Suppressor macrophage (primary cell): ENCODE measurements around the gene TALDO1.

ENCODE experiments used
- DNase-seq, 4 experiments: peaks; one replicate each; pipeline ENCODE4 v3.0.0-alpha.2; 2020 to 2022

TALDO1 gene

DNA sequence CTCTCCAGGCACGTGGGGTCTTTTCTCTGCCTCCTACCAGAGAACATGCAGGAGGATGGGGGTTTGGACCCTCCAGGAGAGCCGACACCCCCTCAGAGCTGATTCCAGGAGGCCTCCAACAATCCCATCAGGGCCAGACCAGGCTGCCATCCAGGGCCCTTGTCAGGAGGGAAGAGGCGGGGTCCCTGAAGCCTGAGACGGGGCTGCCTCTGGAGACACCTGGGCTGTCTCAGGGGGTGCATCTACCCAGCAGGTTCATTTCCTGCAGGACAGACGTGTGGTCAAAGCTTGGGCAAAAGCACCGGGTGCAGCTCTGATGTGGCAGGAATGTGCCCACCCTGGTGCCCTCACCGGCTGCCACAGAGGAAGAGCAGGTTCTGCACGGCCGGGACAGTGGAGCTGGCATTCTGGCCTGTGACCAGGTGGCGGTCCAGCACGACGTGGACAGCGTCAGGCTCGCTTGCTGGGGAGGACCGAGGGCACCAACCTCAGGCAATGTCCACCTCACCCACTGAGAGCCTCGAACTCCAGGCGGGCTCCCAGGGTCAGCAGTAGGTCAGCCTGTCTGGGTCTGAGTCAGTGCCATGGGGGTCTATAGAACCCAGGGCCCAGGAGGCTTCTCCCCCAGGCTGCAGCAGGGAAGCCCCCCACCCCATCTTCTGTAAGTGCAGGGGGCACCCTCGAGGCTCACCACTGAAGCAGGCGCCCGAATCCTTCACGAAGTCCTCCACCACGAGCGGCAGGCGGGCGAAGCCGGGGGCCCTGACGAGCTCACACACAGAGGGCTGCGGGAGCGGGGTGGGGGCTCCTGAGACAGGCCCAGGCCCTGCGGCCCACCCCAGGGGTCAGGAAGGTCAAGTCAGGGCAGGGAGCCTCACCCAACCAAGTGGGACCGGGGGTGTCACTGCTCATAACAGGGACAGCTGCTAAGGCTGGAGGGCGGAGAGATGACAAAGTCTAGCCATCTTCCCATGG is 23.7 kb downstream of the TALDO1 start:
- no peak for DNase-seq

DNA sequence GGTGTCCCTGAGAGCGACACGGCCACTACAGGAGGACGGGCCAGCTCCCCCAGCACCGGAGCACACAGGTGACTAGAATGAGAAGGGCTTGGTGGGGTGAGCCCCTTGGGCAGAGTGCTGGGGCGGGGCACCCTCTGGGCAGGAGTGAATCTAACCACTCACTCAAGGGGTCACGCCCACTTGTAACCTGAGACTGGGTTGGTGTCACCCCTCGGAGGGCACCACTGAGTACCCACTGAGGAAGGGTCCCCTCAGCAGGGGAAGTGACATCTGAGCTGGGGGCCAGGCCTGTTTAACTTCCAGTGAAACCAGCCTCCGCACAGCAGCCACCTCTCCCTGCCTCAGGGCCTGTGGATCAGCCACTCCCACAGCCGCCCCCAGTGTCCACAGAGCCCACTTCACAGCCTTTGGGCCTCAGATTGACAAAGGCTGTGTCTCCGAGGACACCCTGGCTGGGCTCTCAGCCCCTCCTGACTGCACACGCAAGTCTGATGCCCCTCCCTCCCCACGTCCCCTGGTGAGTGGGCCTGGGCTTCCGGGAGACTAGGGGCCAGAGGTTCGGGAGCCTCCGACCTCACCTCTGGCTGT is 24.4 kb downstream of the TALDO1 start:
- no peak for DNase-seq

DNA sequence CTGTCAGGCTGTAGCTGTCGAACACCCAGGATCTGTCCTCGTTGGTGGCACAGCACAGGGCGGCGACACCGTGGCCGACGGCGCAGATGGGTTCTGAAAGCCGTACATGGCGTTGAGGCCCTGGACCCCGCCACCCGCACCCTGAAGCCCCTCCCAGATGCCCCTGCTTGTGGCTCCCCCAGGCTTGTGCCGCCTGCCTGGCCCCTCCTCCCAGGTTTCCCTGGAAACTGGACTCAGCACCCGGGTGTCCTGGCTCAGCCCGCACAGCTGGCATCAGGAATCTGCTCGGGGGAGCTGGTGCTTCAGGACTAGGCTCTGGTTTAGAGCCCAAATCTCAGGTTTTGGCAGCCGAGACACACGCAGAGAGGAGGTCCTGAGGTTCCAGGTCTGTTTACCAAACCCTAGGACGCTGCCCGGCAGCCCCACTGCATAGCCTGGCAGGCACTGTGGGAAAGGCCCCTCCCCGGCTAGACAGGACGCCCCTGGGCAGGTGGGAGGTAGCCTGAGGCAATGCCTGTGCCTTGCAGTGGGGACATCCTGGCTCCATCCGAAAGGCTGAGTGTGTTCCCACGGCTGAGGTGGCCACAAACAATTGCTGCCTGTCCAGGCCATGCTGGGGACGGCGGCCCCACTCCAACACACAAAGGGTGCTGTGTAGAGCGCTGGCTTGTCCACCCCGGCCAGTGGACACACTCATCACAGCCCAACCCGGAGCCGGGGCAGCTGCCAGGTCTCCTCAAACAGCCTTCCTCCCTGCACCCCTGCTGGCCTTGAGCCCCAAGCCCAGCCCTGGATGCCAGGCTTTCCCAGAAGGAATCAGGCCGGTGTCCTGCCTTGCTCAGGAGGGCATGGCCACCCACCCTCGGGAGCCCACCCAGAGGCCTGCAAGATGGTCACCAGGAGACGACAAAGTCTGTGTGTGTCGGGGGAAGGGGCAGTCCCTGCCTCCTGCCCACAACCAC is 25.4 kb downstream of the TALDO1 start:
- no peak for DNase-seq

GRCh38 chr11:773425-773824 is 26.2 kb downstream of the TALDO1 start:
- no peak for DNase-seq

GRCh38 chr11:773830-774229 is 26.6 kb downstream of the TALDO1 start:
- DNase-seq, result no peak

GRCh38 chr11:774873-775592 is 27.8 kb downstream of the TALDO1 start:
- no peak for DNase-seq

GRCh38 chr11:776263-776560 is 28.9 kb downstream of the TALDO1 start:
- no peak for DNase-seq

DNA sequence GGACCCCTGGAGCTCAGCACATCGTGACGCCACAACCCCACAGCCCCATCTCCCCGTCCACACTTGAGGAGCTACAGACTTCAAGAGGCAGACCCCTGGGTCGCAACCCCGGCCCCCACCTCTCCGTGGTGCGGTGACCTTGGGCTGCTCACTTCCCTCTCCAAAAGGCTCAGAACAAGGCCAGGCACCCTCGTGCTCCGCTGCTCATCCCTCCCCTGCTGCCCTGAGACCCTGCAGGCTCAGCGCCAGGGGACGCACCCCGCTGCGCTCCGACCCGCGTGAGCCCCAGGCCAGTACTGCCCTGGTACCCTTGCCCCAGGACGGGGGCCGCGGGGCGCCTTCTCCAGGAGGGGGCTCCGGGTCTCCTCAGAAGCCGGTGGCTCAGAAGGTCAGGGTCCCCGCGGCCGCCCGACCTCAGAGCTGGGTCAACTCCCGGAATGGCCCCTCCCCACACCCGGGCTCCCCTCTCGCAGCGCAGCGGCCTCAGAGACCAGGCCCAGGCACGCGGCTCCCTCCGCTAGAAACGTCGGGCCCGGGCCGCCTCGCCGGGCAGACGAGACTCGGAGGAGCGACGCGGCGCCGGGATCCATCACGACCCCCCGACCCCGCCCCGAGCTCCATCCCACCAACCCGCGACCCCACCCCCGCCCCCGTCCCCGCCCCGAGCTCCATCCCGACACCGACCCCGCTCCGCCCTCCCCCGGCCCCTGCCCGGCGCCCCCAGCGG is 29.5 kb downstream of the TALDO1 start:
- DNase-seq, result peak; percentile 49 to 68 (median 60)

- DNase-seq, result peak; percentile 95 to 98 (median 96)
Measured at GRCh38 chr11:777288-778255, 30.3 kb downstream of the TALDO1 start, which contains the start of gene GATD1. TSS of gene GATD1 (minus strand) at chr11:777487. CDS start at chr11:777462, 25 bp downstream.

DNA sequence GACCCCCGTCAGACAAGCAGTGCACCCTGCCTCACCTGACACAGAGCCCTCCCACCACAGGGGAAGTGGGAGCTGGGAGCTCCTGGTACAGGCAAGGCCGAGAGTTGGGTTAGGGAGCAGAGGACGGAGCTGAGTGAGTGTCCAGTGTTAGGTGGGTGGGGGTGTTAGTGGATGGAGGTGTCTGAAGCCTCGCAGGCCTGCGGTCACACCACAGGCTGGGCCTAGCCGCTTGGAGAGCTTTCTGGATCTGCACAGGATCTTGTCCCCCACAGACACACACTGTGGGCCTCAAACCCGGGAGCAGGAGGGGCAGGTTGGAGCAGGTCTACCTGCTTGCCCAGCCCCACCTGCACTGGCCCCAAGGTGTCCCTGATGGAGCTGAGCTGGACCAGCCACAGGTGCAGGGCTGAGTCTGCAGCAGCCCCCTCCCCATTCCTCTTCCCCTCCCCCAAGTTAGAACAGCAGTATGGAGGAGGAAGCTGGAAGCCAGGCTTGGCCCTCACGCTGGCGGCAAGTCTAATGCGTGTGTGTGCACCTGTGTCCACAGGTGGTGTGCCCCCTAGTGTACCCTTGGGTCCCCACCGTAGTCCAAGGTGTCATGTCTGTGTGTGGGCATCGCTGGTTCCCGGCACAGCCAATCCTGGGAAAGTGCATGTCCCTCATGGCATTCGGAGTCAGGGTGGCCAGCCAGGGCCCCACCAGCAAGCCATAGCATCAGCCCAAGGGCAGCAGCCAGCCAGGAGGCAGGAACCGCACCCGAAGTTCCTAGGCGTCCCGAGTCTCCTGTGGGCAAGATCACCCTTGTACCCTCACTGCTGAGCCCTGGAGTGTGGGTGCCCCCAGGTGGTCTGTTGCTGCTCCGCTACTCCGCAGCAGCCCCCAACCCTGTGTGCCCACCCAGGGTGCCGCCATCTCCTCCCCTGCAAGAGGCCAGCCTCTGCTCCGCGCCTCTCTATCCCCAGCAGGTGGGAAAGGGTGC is 32.0 kb downstream of the TALDO1 start:
- no peak for DNase-seq

DNA sequence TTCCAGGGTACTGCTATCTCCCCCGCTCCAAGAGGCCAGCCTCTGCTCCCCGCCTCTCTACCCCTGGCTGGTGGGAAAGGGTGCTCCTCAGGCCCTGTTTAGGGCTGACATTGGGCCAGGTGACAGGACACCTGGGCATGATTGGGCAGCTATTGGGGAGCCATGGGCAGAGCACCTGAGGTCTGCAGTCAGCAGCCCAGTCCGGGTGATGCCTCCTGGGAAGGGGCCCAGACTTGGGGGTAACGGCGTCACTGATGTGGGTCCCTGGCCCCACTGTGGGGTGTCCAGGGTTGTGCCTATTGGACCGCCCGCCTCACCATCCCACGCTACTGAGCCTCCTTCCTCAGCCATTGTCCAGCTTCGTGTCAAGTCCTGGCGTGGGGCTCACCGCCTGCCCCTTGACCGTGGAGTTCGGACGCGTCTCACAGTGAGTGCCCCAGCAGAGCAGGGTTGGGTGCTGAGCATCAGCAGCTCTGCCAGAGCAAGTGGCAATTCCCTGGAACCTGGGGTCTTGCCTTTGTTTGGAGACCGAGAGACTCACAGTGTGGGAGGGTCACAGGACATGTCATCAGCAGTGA is 32.8 kb downstream of the TALDO1 start:
- DNase-seq, result no peak

- DNase-seq, result no peak
Measured at GRCh38 chr11:782264-783174, 35.3 kb downstream of the TALDO1 start.

DNA sequence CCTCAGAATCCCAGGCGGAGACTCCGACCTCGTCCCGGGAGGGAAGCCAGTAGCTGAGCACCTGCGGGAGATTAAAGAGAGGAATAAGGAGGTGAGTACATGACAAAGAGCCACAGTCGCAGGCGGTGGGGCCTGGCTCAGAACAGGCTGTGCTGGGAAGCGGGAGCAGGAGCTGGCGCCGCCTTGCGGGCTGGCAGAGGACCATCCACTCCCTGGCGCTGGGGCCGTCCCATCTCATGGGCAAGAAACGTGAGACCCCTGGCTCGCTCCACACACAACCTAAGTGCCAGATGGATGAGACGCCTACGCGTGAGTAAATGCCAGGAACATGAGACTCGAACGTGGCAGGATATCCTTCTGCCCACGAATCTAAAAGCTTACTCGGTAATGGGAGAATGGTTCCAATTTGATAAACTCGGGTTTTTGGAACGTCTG is 36.3 kb downstream of the TALDO1 start:
- peak in 2 of 4 experiments; percentile 20 to 80 for DNase-seq

GRCh38 chr11:786235-787083 is 39.2 kb downstream of the TALDO1 start:
- no peak for DNase-seq

DNA sequence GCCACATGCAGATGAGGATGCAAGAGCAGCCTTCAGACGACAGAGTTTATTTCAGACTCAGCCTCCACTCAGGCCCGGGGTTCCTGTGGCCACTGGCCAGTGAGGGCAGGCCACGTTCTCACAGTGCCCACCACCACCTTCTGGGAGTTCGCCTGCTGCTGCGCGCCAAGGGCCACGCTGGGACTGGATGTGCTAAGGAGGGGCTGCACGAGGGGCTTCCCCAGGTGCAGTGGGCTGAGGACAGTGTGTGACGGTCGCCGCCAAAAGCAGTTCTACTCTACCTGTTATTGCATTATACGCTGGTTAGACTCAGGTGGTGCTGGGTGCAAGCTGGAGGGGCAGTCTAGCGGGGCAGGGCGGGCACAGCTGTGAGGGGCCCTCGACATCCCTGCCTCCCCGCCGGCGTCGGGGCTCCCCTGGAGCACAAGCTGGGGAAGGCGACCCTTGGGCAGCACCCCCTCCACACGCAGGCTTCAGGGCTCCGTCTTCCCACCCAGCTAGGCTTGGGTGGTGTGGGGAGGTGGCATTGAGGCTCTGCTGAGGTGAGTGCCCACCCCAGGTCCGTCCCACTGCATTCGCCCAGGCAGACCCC is 39.9 kb downstream of the TALDO1 start:
- no peak for DNase-seq
